ENCODE results near the gene SLC49A4.

Gene SLC49A4

GRCh38 chr3:122930063-122930997 lies 135.5 kb downstream of the SLC49A4 start:
- DNase-seq, result no peak
